AG09309 (cell line): ENCODE results near the gene MADCAM1.
A peak's percentile ranks its signal among the peaks of the same experiment; 100 is the strongest.

Source experiments
- DNase-seq: peaks from one replicate; pipeline ENCODE4 v3.0.0-alpha.2; 2010; ENCODE audit warnings: low read depth
- H3K4me3 ChIP-seq: 2 replicates; pipeline ENCODE4 v1.5.1; 2011; ENCODE audit warnings: mild to moderate bottlenecking, low read depth, low read length, moderate library complexity; ENCODE audit not compliant: control insufficient read depth
- CTCF ChIP-seq: IDR thresholded peaks from 2 replicates; pipeline ENCODE4 v1.5.1; 2011; ENCODE audit warnings: mild to moderate bottlenecking, low read depth, low read length, inconsistent platforms; ENCODE audit not compliant: insufficient read depth, control insufficient read depth; ENCODE audit errors: missing control alignments

MADCAM1 gene

GRCh38 chr19:508204-509150, 12.2 kb downstream of the MADCAM1 start:
- TF ChIP-seq CTCF: no peak
- H3K4me3 ChIP-seq: peak overlapping the region; percentile 82
- DNase-seq: no peak

GRCh38 chr19:510606-511100, 14.4 kb downstream of the MADCAM1 start:
- peak; percentile 97 for TF ChIP-seq CTCF
- no peak overlapping the region for H3K4me3 ChIP-seq
- no peak for DNase-seq

- no peak for TF ChIP-seq CTCF
- no peak for DNase-seq
Observed at GRCh38 chr19:511101-511851, 15.0 kb downstream of the MADCAM1 start.

GRCh38 chr19:512547-513365, 16.5 kb downstream of the MADCAM1 start:
- no peak for TF ChIP-seq CTCF
- no peak for DNase-seq
- H3K4me3 ChIP-seq: no peak overlapping the region

More at GRCh38 chr19:511101-511851, 15.0 kb downstream of the MADCAM1 start:
- H3K4me3 ChIP-seq: no peak overlapping the region

- no peak overlapping the region for H3K4me3 ChIP-seq
- no peak for TF ChIP-seq CTCF
- DNase-seq: no peak
Observed at GRCh38 chr19:513368-514165, 17.3 kb downstream of the MADCAM1 start.
